PC-3 (cell line): Measurements from ENCODE around the gene NKTR. TPM values are rescaled to one million over a fixed set of nuclear protein-coding genes. Genes with fewer than 3 reads are reported as not detected.
"Not testable (repeated sequence)": the region's sequence is repeated elsewhere in the genome, so short reads cannot be mapped to it uniquely, and the experiment has no call there.

Source experiments
- ATAC-seq: fragments of 200-7000 bp; cut with Tn5 transposase; 2 replicates; pipeline ENCODE4 v1.9.1; 2020; ENCODE audit warnings: mild to moderate bottlenecking, moderate library complexity
- BruUV-seq: library from RNA; stranded (reverse); fragments of 400-500 nt; replicated peaks from 2 replicates; lab custom pipeline; 2021; lab: Mats Ljungman, UMichigan
- CTCF ChIA-PET: fragments of 300-600 bp; sonication (Branson Sonifier 250); formaldehyde crosslinking; loops from one replicate; lab custom pipeline; 2022; ENCODE audit warnings: antibody characterized with exemption; lab: Charles Lee
- POLR2A ChIA-PET: fragments of 300-600 bp; sonication (Branson Sonifier 250); formaldehyde crosslinking; loops from one replicate; lab custom pipeline; 2022; ENCODE audit warnings: antibody characterized with exemption; ENCODE audit not compliant: unreplicated experiment; lab: Charles Lee
- DNase-seq: peaks from one replicate; pipeline ENCODE4 v3.0.0-alpha.2; 2015
- H2AFZ ChIP-seq: fragments of 300-600 bp; sonication (generic); 2 replicates; pipeline ENCODE4 v1.6.0; 2016; ENCODE audit warnings: antibody characterized with exemption, low read length
- H3F3A ChIP-seq: fragments of 300-600 bp; sonication (generic); one replicate; pipeline ENCODE4 v1.6.0; 2017; ENCODE audit warnings: antibody characterized with exemption, low read length, control low read depth, mild to moderate bottlenecking; ENCODE audit not compliant: unreplicated experiment
- H3K27ac ChIP-seq: fragments of 300-600 bp; sonication (generic); 2 replicates; pipeline ENCODE4 v1.5.1; 2016; ENCODE audit warnings: mild to moderate bottlenecking, low read length
- H3K27me3 ChIP-seq: fragments of 300-600 bp; sonication (generic); 2 replicates; pipeline ENCODE4 v1.6.1; 2016; ENCODE audit warnings: low read length, mixed read lengths
- H3K36me3 ChIP-seq: fragments of 300-600 bp; sonication (generic); 2 replicates; pipeline ENCODE4 v1.6.1; 2016; ENCODE audit warnings: low read depth, mixed run types, low read length, mixed read lengths
- H3K4me1 ChIP-seq: fragments of 300-600 bp; sonication (generic); 2 replicates; pipeline ENCODE4 v1.5.1; 2016; ENCODE audit warnings: low read length; ENCODE audit not compliant: insufficient read depth
- H3K4me2 ChIP-seq: fragments of 300-600 bp; sonication (generic); 2 replicates; pipeline ENCODE4 v1.6.0; 2016; ENCODE audit warnings: low read length
- H3K4me3 ChIP-seq: fragments of 300-600 bp; sonication (generic); 2 replicates; pipeline ENCODE4 v1.5.1; 2016; ENCODE audit warnings: mild to moderate bottlenecking, low read length, mixed read lengths
- H3K79me2 ChIP-seq: fragments of 300-600 bp; sonication (generic); 2 replicates; pipeline ENCODE4 v1.6.1; 2017; ENCODE audit warnings: low read length, mixed read lengths
- H3K9ac ChIP-seq: fragments of 300-600 bp; sonication (generic); 2 replicates; pipeline ENCODE4 v1.6.0; 2016; ENCODE audit warnings: mild to moderate bottlenecking, low read length
- H3K9me2 ChIP-seq: fragments of 300-600 bp; sonication (generic); replicated peaks from 2 replicates; pipeline ENCODE4 v1.6.1; 2016; ENCODE audit warnings: mixed run types, low read length, mixed read lengths
- H3K9me3 ChIP-seq: fragments of 300-600 bp; sonication (generic); 2 replicates; pipeline ENCODE4 v1.6.1; 2016; ENCODE audit warnings: low read length, mixed read lengths
- H4K20me1 ChIP-seq: fragments of 300-600 bp; sonication (generic); 2 replicates; pipeline ENCODE4 v1.6.1; 2016; ENCODE audit warnings: low read length, mixed read lengths
- EZH2 ChIP-seq: fragments of 300-600 bp; sonication (generic); IDR thresholded peaks from one replicate; pipeline ENCODE4 v1.6.1; 2017; ENCODE audit warnings: antibody characterized with exemption, mild to moderate bottlenecking, low read length; ENCODE audit not compliant: unreplicated experiment
- EZH2phosphoT487 ChIP-seq: fragments of 300-600 bp; sonication (generic); IDR thresholded peaks from 2 replicates; pipeline ENCODE4 v1.6.1; 2018; ENCODE audit warnings: mild to moderate bottlenecking, antibody characterized with exemption, low read length, borderline replicate concordance
- intact Hi-C: fragments of 100-400 bp; cut with micrococcal nuclease; formaldehyde crosslinking; loops from 2 replicates; pipeline ENCODE4 v1.9.0; 2023
- total RNA-seq: library from RNA; depleted of rRNA; stranded (reverse); fragments of >200 nt; gene quantifications from 2 replicates; pipeline ENCODE4 v1.2.3, GENCODE V29; 2014
- TF ChIP-seq, protein P1 (sequence below): fragments of 300-600 bp; sonication (generic); conservative IDR thresholded peaks from 2 replicates; pipeline ENCODE4 v1.5.1; 2017; ENCODE audit warnings: antibody characterized with exemption, low read depth, mild to moderate bottlenecking, low read length

NKTR gene
- total RNA-seq, 1 experiment from 2014 or later, result 37.6 TPM

DNA sequence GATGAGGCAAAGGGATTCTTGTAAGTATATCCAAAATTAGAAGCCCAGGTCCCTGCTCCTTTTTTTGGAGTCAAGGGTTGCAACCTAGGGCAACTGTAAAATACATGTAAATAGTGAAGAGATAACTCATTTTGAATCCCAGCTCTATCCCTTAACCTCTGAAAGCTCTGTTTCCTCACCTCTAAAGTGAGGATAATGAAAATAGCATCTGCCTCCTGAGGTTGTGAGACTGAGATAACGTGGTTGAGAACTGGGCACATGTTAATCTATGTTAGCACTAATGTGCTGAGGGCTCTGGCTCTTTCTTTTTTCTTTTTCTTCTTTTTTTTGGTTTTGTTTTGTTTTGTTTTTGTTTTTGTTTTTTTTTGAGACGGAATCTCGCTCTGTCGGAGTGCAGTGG, 4.8 kb upstream of the NKTR start:
- H3K36me3 ChIP-seq, result peaks cover 26% of the 10 kb centered on the region
- DNase-seq, result no peak
- H3K27me3 ChIP-seq, result no peaks in the 10 kb centered on the region
- no peak overlapping the region for H2AFZ ChIP-seq
- no peak for TF ChIP-seq EZH2phosphoT487
- TF ChIP-seq EZH2, result no peak
- TF ChIP-seq, protein P1, sequence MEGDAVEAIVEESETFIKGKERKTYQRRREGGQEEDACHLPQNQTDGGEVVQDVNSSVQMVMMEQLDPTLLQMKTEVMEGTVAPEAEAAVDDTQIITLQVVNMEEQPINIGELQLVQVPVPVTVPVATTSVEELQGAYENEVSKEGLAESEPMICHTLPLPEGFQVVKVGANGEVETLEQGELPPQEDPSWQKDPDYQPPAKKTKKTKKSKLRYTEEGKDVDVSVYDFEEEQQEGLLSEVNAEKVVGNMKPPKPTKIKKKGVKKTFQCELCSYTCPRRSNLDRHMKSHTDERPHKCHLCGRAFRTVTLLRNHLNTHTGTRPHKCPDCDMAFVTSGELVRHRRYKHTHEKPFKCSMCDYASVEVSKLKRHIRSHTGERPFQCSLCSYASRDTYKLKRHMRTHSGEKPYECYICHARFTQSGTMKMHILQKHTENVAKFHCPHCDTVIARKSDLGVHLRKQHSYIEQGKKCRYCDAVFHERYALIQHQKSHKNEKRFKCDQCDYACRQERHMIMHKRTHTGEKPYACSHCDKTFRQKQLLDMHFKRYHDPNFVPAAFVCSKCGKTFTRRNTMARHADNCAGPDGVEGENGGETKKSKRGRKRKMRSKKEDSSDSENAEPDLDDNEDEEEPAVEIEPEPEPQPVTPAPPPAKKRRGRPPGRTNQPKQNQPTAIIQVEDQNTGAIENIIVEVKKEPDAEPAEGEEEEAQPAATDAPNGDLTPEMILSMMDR, result no peak
- H3K79me2 ChIP-seq, result peaks cover 34% of the 10 kb centered on the region
- no peaks in the 10 kb centered on the region for H3K9me3 ChIP-seq
- H3K9ac ChIP-seq, result no peak overlapping the region
- H3K4me2 ChIP-seq, result no peak overlapping the region
- H3K4me3 ChIP-seq, result no peak overlapping the region
- BruUV-seq, result no TSS peak
- intact Hi-C loops, result no loop called here
- ChIA-PET CTCF (no interaction called here), POLR2A (no interaction called here)
- no peak overlapping the region for H3K27ac ChIP-seq
- H3F3A ChIP-seq, result peaks cover 6% of the 10 kb centered on the region
- no peak for ATAC-seq
- H3K4me1 ChIP-seq, result peaks cover 15% of the 10 kb centered on the region
- no peaks in the 10 kb centered on the region for H3K9me2 ChIP-seq
- 0 out of 2 replicates have a peak, but pooled peaks cover 5% of the 10 kb centered on the region for H4K20me1 ChIP-seq

DNA sequence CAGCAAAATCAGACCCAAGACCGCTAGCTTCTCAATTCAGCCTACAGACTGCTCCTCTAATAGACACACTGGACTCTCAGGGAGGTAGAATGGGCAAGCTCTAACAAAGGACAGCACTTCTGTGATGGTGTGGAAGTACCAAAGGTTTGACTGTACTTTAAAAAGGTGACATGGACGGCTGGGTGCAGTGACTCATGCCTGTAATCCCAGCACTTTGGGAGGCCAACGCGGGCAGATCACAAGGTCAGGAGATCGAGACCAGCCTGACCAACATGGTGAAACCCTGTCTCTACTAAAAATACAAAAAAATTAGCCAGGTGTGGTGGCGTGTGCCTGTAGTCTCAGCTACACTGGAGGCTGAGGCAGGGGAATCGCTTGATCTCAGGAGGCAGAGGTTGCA, 3.4 kb upstream of the NKTR start:
- BruUV-seq, DNase-seq, POLR2A ChIA-PET, H3K27ac ChIP-seq, H3K9ac ChIP-seq, H3K9me3 ChIP-seq, H3F3A ChIP-seq, H3K4me1 ChIP-seq, intact Hi-C loops, H3K4me3 ChIP-seq, H3K9me2 ChIP-seq, H3K4me2 ChIP-seq, H3K27me3 ChIP-seq, ATAC-seq, H2AFZ ChIP-seq: not testable (repeated sequence)
- H3K36me3 ChIP-seq, result peaks cover 26% of the 10 kb centered on the region
- peaks cover 35% of the 10 kb centered on the region for H3K79me2 ChIP-seq
- CTCF ChIA-PET, result interaction anchor here (0.7 kb wide), 1 partner anchor 160 kb away, joined by 3 read pairs; no protein-coding TSS in a partner anchor
- H4K20me1 ChIP-seq, result peaks cover 12% of the 10 kb centered on the region

DNA sequence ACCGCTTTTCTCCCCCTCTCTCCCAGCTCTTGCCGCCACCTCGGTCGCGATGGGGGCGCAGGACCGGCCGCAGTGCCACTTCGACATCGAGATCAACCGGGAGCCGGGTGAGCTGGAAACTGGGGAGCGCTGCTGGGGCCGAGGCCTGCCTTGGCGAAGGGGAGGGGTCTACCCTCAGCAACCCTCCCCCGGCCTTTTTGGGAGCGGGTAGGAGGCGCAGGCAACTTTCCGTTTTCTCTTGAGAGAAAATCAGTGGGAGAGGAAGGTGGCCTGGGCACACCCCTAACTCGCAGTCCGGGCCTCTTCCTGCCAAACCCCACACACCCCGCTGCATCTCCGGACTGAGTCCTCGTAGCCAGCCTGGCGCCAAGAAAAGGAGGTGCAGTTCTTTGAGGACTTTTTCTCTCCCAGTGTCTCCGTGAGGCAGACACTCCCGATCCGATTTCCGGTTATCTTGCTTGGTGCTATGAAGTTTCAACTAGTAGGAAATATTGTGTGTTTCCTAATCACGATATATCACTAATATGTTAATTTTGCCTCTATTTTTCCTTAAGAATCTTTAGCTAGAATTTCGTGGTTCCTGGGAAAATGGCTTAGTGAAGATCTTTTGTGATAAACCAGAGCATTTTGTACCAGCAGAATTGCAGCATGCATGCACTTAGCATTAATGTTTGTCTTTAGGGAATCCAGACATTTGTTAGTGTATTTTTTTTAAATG, 631 bp downstream of the NKTR start:
- ATAC-seq (peak; percentile 35), DNase-seq (peak; percentile 51)
- Histone ChIP-seq H4K20me1 (peaks cover 26% of the 10 kb centered on the region), H3K9ac (peak overlapping the region; percentile 91), H3F3A (peaks cover 6% of the 10 kb centered on the region), H3K9me2 (no peaks in the 10 kb centered on the region), H3K27ac (peak overlapping the region; percentile 61), H3K9me3 (no peaks in the 10 kb centered on the region), H2AFZ (peak overlapping the region; percentile 75), H3K4me3 (peak overlapping the region; percentile 83), H3K4me2 (peak overlapping the region; percentile 89), H3K36me3 (peaks cover 5% of the 10 kb centered on the region; the same call in 1 of the 2 replicates), H3K79me2 (peaks cover 53% of the 10 kb centered on the region), H3K4me1 (peaks cover 14% of the 10 kb centered on the region), H3K27me3 (no peaks in the 10 kb centered on the region)
- CTCF ChIA-PET, result interaction anchor here (0.6 to 1.6 kb wide), 2 partner anchors 13 to 19 kb away, joined by 3 to 5 read pairs; partner anchors contain the start of gene SEC22C
- BruUV-seq, result no TSS peak
- POLR2A ChIA-PET, result interaction anchor here (0.5 to 1.3 kb wide), 5 partner anchors 9 to 137 kb away, joined by 3 to 10 read pairs (median 5); partner anchors contain the start of gene SS18L2
- no peak for TF ChIP-seq EZH2phosphoT487
- TF ChIP-seq, protein P1, result no peak
- intact Hi-C loops, result loop anchor here (1.0 to 2.0 kb wide), 3 partner anchors 11 to 52 kb away; partner anchors contain the start of genes SS18L2 and ZBTB47
